DMS53 (cell line): ENCODE measurements around the gene ACOT8.
"Not testable (repeated sequence)": the region's sequence is repeated elsewhere in the genome, so short reads cannot be mapped to it uniquely, and the experiment has no call there.

Experiments used
- DNase-seq: peaks from one replicate; lab custom pipeline; 2025; lab: John Stamatoyannopoulos, UW

ACOT8 gene

GRCh38 chr20:45827712-45828111 lies 29.5 kb downstream of the ACOT8 start:
- DNase-seq: no peak

DNA sequence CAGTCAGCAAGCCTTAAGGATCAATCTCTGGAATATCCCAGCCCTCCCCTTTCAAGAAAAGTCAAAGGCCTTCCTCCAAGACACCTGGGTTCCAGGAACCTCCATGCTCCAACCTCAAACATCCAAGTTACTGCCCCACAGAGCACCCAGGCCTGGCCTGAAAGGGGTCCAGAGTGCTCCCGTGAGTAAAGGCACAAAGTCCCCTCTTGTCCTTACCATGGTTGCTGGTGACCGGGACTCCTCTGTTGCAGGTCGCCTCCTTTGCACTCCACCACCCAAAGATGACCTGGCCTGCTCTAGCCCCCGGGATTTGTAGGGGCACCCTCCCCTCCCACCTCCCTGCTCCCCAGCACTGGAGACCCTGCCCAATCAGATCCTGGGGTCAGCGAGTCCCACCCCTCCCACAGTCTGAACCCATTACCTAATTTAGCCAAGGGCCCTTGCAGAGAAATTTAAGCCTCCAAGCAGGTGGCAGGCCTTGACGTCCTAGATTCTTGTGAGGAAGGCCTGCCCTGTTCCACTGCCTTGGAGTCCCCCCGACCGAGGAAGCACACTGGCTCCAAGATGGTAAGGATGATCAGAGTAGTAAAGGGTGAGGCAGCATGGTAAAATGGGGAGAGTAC lies 30.1 kb downstream of the ACOT8 start, which contains the start of gene TNNC2:
TSS of gene TNNC2 (minus strand) at position 283 of the 623 bp plus-strand sequence. CDS start at position 219, 64 bp downstream.
- no peak for DNase-seq

DNA sequence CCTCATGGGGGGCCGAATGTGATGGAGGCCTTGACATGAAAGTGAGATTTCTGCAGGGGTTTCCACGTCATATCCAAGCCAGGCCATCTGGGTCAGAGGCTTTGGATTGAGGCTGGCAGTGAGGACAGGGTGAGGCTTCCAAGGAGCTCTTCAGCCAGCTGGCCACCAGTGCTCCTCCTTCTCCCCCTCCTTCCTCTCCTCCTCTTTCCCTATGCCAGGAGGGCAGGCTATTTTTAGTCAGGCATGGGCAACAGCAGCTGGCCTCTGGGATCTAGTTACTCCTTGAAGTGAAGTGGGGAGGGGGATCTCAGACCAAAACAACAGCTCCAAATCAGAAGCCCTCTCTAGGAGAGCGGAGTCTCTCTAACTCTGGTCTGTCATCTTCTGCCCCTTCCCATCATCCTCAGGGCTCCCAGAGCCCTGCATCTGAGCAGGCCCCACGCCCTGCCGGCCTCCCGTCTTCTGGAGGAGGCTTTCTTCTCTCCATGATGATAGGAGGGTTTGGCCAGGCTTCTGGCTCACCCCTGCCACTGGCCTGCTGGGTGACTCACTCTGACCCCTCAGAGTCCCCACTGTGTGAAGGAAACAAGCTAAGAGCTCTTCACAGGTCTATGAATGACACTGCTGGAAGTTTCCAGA lies 30.7 kb downstream of the ACOT8 start:
- no peak for DNase-seq

GRCh38 chr20:45823949-45824835 lies 33.0 kb downstream of the ACOT8 start:
- peak; percentile 94 for DNase-seq

GRCh38 chr20:45822857-45823256 lies 34.3 kb downstream of the ACOT8 start:
- DNase-seq: peak; percentile 89

GRCh38 chr20:45821947-45822346 lies 35.2 kb downstream of the ACOT8 start:
- DNase-seq: peak; percentile 42

DNA sequence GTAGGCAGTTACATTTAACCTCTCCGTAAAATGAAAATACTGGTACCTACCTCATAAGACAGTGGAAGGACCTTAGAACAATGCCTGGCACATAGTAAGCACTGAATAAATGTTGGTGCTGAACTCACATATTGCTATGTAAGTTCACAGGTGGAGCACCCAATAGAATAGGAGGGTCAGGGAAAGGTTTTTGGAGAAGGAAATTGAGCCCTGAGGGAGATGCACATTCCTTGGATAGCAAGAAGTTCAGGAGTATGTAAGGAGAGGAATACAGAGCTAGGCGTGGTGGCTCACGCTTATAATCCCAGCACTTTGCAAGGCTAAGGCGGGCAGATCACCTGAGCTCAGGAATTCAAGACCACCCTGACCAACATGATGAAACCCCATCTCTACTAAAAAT lies 37.7 kb downstream of the ACOT8 start:
- no peak for DNase-seq

DNA sequence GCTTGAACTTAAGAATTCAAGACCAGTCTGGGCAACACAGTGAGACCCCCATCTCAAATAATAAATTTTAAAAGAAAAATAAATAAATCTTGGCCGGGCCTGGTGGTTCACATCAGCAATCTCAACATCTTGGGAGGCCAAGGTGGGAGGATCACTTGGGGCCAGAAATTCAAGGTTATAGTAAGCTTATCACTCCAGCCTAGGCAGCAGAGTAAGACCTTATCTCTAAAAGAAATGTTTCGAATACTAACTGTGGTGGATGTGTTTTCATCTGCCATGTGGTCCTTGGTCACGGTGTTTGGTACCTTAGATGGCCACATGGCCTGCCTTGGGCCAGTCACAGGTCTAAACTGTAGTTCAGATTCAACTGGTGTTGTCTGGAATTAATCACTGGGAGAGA lies 39.0 kb downstream of the ACOT8 start:
- DNase-seq: no peak

DNA sequence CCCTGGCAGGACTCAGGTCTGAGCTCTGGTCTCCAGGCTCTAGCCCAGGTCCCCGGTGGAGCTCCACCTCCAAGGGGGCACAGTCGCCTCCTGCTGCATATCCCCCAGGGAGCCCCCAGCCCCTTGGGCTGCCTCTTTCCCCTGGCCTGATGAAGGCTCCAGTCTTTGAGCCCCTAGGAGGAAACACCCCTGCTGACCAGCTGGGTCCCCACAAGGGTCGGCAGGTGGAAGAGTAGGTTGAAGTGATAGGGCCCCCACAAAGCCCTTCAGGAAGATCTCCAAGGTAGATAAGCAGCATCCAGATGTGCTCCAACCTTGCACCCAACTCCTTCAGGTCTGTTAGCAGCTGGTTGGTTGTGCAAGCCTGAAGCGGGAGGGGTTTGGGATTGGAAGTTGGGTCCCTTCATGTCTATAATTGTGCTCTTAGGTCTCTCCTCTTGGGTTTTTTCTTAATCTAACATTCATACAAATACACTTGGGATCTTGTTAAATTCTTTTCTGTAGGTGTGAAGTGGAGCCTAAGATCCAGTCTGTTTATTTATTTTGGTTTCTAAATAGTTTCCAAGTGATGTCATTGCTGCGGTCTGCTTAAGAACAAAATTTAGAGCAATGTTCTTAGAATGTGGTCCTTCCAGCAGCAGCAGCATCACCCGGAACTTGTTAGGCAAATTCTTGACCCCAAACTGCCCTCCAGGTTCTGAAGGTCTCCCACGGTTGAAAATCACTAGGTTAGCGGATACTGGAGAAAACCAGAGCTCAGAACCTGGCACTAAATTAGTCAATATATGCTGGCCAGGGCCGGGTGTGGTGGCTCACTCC lies 39.6 kb downstream of the ACOT8 start:
- DNase-seq: peak; percentile 26

DNA sequence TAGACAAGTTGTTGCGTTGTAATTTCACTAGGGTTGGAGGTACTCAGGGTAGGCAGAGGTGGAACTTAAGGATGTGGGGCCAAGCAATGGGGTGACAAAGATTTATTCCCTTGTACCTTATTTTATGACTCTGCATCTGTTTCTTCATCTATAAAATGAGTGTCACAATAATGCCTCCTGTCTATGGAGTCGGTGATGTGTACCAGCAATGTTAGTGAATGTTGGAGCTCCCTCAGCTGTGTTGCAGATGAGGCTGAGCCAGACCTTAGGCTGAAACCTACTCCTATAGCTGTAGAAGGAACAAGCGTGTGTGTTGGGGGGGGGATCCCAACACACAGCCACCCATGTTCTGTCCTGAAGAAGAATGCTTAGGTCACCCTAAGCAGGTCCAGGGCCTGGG lies 40.2 kb downstream of the ACOT8 start:
- no peak for DNase-seq

GRCh38 chr20:45814314-45814713 lies 42.9 kb downstream of the ACOT8 start:
- DNase-seq: no peak

GRCh38 chr20:45813489-45813888 lies 43.7 kb downstream of the ACOT8 start:
- DNase-seq: no peak

DNA sequence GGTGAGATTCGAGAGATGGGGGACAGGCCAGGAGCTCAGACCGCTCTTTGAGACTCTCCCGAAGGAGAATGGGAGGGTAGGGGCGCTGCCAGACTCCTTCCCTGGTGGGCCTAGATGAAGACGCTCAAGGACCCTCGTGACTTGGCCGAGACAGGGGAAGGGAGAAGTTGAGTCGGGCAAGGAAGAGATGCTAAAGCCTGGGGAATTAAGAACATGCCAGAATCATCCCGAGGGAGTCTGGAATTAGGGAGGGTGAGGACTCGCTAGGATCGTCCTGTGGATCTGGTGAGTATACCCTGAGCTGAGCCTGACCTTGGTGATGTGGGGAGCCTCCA lies 44.2 kb downstream of the ACOT8 start:
- DNase-seq: no peak

- peak; percentile 100 for DNase-seq
These were observed 44.8 kb downstream of the ACOT8 start, which contains the start of gene UBE2C for GRCh38 chr20:45812157-45813005. TSS of gene UBE2C (plus strand) at chr20:45812644. CDS start at chr20:45812696, 52 bp downstream.

DNA sequence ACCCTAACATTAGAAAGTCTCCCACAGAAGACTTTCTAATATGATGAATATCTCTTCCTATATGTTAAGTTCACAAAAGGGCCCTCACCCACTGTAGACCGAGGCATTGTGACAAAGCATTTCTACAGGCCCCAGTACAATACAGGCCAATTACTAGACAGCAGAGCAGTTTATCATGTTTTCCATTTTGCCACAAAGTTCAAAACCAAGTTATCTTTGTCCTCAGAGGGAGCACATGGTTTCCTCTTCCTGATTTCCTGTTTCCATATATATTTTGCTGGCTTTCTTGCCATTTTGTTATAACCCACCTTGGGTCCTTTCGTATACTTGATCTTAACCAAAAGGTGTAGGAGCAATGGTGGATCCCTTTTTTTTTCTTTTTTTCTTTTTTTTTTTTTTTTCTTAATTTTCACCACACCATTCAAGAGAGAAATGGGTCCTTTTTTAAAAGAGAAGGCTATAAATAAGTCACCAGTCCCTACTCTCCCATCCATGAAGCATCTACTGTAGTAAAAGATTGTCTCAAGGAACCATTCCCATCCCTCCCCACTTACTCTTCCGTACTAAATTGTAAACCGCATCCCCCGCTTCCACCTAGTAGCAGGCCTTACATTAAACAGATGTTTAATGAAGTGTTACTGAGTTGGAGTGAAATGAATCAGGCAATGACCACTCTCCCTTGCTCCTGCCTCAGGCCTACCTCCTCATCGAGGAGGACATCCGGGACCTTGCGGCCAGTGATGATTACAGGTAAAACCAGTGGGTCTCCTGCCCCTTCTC lies 46.8 kb downstream of the ACOT8 start:
- DNase-seq: no peak

GRCh38 chr20:45801851-45802250 lies 55.3 kb downstream of the ACOT8 start:
- no peak for DNase-seq

GRCh38 chr20:45798935-45799642 lies 58.1 kb downstream of the ACOT8 start:
- DNase-seq: peak; percentile 85

- DNase-seq: not testable (repeated sequence)
These were observed 59.2 kb downstream of the ACOT8 start for GRCh38 chr20:45797955-45798354.

DNA sequence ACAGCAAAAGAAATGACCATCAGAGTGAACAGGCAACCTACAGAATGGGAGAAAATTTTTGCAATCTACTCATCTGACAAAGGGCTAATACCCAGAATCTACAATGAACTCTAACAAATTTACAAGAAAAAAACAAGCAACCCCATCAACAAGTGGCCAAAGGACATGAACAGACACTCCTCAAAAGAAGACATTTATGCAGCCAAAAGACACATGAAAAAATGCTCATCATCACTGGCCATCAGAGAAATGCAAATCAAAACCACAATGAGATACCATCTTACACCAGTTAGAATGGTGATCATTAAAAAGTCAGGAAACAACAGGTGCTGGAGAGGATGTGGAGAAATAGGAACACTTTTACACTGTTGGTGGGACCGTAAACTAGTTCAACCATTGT lies 59.7 kb downstream of the ACOT8 start:
- DNase-seq: not testable (repeated sequence)
